Measurements from ENCODE around the gene CSRP1.

GRCh38 chr1:201485184-201485774 lies 21.6 kb downstream of the CSRP1 start:
- no peak for TF ChIP-seq CTCF (IDR thresholded peaks at IDR 0.05)
- no peak for TF ChIP-seq POLR2A (IDR thresholded peaks at IDR 0.05)
